ENCODE measurements around the gene ZNF771. TPM values are rescaled to one million over a fixed set of nuclear protein-coding genes. Genes with fewer than 3 reads are reported as not detected.
A peak's percentile ranks its signal among the peaks of the same experiment; 100 is the strongest.

The ZNF771 gene
- total and polyA plus RNA-seq, 12 donors, result 3.8 to 23.2 (median 5.1) TPM

DNA sequence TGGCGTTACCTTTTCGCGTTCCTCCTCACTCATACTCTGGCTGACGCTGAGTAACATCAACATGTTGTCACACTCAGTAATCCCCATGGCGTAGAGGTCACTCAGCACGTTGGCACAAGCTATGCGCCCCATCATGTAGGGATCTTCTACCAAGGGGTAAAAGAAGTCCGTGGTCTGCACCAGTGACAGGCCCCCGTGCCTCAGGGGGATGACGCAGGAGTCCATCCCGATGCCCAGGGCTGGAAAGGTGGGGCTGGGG, 37.7 kb downstream of the ZNF771 start:
- peaks cover 2 to 36% (median 18%) of the 10 kb centered on the region in 9 donors for H3K4me1 ChIP-seq
- ATAC-seq, result no peak
- DNase-seq, result no peak
- H3K27ac ChIP-seq, result peak overlapping the region; percentile 69 to 100 (median 96)
- peaks cover 0 to 22% (median 10%) of the 10 kb centered on the region in 9 donors for H3K36me3 ChIP-seq
- peak overlapping the region; percentile 70 to 98 (median 80) for H3K4me3 ChIP-seq
- WGBS, 2 donors, result 31 to 33% methylated on average over 11 of the region's 11 CpGs
- TF ChIP-seq, protein P1, sequence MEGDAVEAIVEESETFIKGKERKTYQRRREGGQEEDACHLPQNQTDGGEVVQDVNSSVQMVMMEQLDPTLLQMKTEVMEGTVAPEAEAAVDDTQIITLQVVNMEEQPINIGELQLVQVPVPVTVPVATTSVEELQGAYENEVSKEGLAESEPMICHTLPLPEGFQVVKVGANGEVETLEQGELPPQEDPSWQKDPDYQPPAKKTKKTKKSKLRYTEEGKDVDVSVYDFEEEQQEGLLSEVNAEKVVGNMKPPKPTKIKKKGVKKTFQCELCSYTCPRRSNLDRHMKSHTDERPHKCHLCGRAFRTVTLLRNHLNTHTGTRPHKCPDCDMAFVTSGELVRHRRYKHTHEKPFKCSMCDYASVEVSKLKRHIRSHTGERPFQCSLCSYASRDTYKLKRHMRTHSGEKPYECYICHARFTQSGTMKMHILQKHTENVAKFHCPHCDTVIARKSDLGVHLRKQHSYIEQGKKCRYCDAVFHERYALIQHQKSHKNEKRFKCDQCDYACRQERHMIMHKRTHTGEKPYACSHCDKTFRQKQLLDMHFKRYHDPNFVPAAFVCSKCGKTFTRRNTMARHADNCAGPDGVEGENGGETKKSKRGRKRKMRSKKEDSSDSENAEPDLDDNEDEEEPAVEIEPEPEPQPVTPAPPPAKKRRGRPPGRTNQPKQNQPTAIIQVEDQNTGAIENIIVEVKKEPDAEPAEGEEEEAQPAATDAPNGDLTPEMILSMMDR (IDR thresholded peaks at IDR 0.05), result no peak
- intact Hi-C loops (cut with DNase I), result loop anchor here in 7 of 10 donors (2.0 to 10.0 kb wide), 8 partner anchors 80 to 247 kb away; partner anchors contain the start of genes ZNF768 (in 5 of the 7), ZNF688 (in 1 of the 7) and ZNF785 (in 1 of the 7)
- H3K9me3 ChIP-seq, result no peaks in the 10 kb centered on the region
- no peaks in the 10 kb centered on the region for H3K27me3 ChIP-seq

DNA sequence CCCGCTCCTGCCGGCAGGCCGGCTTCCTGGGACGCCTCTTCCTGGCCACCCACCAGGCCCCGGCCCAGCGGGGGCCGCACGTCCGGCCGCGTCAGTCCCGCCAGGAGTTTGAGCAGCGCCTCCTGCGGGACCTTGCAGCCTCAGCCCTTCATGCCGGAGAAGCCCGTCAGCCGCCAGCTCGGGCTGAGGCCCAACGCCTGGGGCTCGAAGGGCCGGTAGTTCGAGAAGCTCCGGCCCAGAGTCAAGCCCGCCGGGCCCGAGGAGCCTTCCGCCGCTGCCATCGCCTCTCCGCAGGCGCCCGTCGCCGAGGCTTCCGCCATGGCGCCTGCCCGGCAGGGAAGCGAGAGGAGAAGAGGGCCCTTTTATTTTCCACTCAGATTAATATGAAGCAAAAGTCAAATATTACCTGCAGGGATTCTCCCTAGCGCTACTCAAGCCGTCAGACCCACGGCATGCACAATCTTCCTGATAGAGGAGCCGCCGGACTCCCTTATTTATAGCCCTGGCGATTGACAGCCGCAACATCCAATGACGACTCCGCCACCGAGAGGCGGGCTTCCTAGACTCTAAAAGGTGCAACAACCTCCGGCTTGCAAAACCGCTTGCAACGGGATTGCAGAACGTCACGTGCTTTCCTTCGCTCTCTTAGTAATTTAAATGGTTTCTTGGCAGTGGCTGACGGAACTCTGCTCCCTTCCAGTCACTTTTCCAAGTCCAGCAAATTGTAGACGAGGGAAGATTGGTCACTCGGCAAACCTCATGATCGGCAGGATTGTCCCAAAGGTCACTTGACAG, 38.2 kb downstream of the ZNF771 start, which contains the start of gene SEPHS2:
TSS of gene SEPHS2 (minus strand) at position 467 of the 795 bp plus-strand sequence. CDS start at position 320, 147 bp downstream.
- H3K4me3 ChIP-seq, result peak within 1 kb of the TSS; percentile 70 to 98 (median 80)
- H3K4me1 ChIP-seq, result peaks cover 2 to 39% (median 18%) of the 10 kb centered on the region in 9 donors
- intact Hi-C loops (cut with DNase I), result loop anchor here in 7 of 10 donors (2.0 to 10.0 kb wide), 8 partner anchors 79 to 247 kb away; partner anchors contain the start of genes ZNF768 (in 6 of the 7), ZNF688 (in 1 of the 7) and ZNF785 (in 1 of the 7)
- no peaks in the 10 kb centered on the region for H3K27me3 ChIP-seq
- 0 to 1% methylated on average over 57 to 59 of the region's 59 CpGs for WGBS, 2 donors
- no peaks in the 10 kb centered on the region for H3K9me3 ChIP-seq
- H3K36me3 ChIP-seq, result peaks cover 0 to 22% (median 10%) of the 10 kb centered on the region in 9 donors
- TF ChIP-seq, protein P1 (IDR thresholded peaks at IDR 0.05), result peak in 8 of 9 donors; percentile 18 to 74 (median 52)
- DNase-seq, result peak; percentile 98
- peak within 1 kb of the TSS; percentile 69 to 100 (median 96) for H3K27ac ChIP-seq
- peak; percentile 96 to 98 (median 97) for ATAC-seq

DNA sequence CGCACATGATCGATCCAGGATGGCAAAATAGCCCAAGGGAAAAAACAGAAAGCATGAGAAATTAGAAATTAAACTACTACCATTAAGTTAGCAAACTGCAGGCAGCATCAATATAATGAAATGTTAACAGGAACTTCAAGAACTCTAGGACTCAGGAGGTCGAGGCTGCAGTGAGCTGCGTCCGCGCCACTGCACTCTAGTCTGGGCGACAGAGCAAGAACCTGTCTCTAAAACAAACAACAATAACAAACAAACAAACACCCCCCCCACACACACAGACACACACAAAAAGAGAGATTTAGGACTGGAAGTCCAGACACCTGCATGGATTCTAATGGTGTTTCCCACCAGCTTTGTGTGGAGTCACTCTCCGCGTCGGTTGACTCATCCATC, 38.8 kb downstream of the ZNF771 start:
- peak in 1 of 8 donors; percentile 1 for ATAC-seq
- Histone ChIP-seq H3K27ac (peak overlapping the region in 9 of 10 donors; percentile 92 to 100 (median 97)), H3K4me3 (peak overlapping the region; percentile 70 to 98 (median 80)), H3K36me3 (peaks cover 0 to 22% (median 10%) of the 10 kb centered on the region in 9 donors), H3K9me3 (no peaks in the 10 kb centered on the region), H3K27me3 (no peaks in the 10 kb centered on the region), H3K4me1 (peaks cover 2 to 39% (median 18%) of the 10 kb centered on the region in 9 donors)
- TF ChIP-seq, protein P1 (IDR thresholded peaks at IDR 0.05), result no peak
- 78 to 82% methylated on average over 10 of the region's 10 CpGs for WGBS, 2 donors
- intact Hi-C loops (cut with DNase I), result loop anchor here in 7 of 10 donors (2.0 to 10.0 kb wide), 8 partner anchors 79 to 246 kb away; partner anchors contain the start of genes ZNF768 (in 5 of the 7), ZNF688 (in 1 of the 7) and ZNF785 (in 1 of the 7)
- no peak for DNase-seq

DNA sequence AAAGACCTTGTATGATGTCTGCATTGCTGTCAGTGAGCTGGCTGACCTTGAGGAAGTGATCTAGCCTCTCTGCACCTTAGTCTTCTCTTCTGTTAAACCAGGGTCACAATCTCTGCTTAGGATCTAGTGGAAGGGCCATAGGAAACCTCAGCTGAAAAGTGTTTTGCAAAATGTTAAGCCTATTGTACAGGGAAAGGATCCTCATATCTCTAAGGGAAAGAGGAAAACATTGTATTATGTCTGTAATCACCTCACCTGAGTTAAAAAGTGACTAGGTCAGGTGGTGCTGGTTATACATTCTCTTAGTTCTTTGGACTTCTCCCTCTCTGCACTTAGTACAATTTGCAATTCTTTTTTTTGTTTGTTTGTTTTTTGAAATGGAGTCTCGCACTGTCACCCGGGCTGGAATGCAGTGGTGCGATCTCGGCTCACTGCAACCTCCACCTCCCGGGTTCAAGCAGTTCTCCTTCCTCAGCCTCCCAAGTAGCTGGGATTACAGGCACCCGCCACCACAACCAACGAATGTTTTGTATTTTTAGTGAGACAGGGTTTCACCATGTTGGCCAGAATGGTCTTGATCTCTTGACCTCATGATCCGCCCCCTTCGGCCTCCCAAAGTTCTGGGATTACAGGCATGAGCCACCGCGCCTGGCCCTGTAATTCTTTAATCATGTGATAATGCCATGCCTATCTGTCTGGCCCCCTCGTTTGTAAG, 40.3 kb downstream of the ZNF771 start:
- H3K27ac ChIP-seq, result no peak overlapping the region
- TF ChIP-seq, protein P1 (IDR thresholded peaks at IDR 0.05), result no peak
- ATAC-seq (no peak), DNase-seq (no peak)
- intact Hi-C loops (cut with DNase I), result loop anchor here in 7 of 10 donors (2.0 to 10.0 kb wide), 8 partner anchors 77 to 245 kb away; partner anchors contain the start of genes ZNF768 (in 5 of the 7), ZNF688 (in 1 of the 7) and ZNF785 (in 1 of the 7)
- 87 to 89% methylated on average over 12 of the region's 12 CpGs for WGBS, 2 donors
- peaks cover 2 to 39% (median 18%) of the 10 kb centered on the region in 9 donors for H3K4me1 ChIP-seq
- H3K36me3 ChIP-seq, result peaks cover 0 to 21% (median 9%) of the 10 kb centered on the region in 9 donors
- H3K27me3 ChIP-seq, result no peaks in the 10 kb centered on the region
- H3K9me3 ChIP-seq, result no peaks in the 10 kb centered on the region
- H3K4me3 ChIP-seq, result no peak overlapping the region
